NCI-H345 treated with DMSO at 0.1 percent for 48 hours (cell line): ENCODE data around the gene COLEC12.

Experiments
- DNase-seq: peaks from one replicate; lab custom pipeline; 2025; ENCODE audit not compliant: unreplicated experiment; lab: John Stamatoyannopoulos, UW

Gene COLEC12

DNA sequence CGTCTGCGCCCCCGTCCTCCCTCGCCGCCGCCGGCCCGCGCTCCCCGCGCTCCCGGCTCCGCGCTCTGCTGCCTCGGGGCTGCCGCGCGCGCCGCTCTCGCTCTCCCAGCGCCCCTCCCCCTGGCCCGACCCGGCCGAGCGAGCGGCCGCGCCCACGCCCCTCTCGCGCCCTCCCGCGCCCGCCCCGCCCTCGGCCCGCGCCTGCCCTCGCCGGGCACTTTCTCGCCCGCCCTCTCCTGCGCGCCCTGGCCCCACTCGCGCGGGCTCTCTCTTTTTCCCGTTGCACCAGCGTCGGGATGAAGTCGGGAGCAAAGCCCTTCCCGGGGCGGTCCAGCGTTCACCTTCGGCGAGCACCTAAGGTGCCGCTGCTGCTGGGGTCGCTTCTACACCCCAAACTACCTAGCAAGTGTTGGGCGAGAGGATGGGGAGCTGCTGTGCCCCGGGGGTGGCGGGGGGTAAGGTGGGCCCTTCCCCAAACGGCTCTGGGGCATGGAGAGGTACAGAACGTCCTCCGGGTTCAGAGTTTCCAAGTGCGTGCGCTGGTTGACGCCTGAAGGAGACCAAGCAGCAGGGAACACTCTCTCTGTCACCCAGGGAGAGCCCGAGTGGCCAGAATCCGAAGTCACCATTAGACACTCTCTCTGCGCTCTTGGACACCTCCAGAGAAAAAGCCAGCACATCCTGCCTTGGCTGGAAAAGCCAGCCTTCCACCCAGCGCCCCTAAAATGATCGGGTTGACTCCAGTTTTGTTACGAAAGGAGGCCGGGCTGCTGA lies at the start of gene COLEC12:
COLEC12 (minus strand) TSS at position 70 of the 774 bp plus-strand sequence. CDS start 187 bp downstream, outside the sequence.
- DNase-seq: no peak

GRCh38 chr18:549967-550366 lies 49.5 kb upstream of the COLEC12 start:
- DNase-seq: no peak

DNA sequence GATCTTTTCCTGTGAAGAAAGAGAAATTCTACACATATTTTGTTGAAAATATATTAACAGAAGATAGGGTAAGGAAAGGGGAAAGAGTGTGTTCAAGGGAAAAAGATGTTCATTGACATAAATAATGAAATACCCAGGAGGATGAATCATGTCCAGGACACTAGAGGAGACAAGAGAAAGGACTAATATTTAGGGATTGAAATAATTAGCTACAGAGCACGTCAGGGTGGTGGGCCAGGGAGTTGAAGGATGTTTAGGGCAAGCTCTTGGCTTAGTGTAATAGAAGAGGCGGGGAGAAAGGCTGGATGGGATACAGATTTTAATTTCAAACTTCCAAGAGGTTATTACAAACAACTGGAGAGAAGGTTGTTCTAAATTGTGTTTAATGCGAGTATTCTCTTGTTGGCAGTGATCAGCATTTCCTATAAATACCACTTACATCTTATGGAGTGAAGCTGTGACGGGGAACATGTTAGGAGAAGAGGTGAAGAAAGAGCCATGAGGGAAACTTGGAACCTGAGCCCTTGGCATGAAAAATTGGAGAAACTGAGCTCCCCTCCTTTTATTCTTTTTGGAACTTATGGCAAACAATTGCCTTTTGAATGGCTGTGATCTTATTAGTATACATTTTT lies 43.1 kb upstream of the COLEC12 start:
- DNase-seq: no peak

- no peak for DNase-seq
Observed at GRCh38 chr18:533995-534601, 33.6 kb upstream of the COLEC12 start.

DNA sequence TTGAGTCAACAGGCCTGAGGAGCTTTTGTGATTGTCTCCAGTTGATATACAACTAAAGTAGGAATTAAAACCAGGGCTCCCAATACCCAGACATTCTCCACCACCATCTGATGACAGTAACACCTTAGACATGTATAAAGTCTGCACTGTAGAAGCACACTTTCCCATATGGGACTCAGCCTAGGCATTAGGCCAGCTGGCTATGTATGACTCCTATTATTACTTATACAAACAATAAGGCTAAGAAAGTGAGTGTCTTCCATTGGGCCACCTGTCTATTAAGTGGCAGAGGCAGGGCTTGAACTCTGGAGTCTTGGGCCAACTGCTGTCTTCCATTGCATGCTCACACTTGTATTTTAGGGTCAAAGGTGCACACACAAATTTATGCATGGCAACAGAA lies 32.1 kb upstream of the COLEC12 start:
- no peak for DNase-seq

GRCh38 chr18:532018-532417 lies 31.5 kb upstream of the COLEC12 start:
- DNase-seq: no peak

GRCh38 chr18:527146-527545 lies 26.6 kb upstream of the COLEC12 start:
- DNase-seq: no peak

DNA sequence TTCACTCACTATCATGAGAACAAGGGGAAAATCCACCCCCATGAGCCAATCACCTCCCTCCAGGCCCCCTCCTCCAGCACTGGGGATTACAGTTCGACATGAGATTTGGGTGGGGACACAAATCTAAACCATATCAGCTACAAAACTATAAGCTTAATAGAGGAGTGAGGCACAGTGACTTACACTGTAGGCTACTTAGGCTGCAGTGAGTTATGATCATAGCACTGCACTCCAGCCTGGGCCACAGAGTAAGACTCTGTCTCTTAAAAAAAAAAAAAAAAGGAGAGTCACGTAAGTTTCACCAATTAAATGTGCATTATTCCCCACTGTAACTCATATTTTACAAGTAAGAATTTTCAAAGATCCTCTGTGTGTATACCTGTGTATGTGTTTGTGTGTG lies 26.2 kb upstream of the COLEC12 start:
- DNase-seq: no peak

GRCh38 chr18:525036-525797 lies 24.7 kb upstream of the COLEC12 start:
- no peak for DNase-seq

DNA sequence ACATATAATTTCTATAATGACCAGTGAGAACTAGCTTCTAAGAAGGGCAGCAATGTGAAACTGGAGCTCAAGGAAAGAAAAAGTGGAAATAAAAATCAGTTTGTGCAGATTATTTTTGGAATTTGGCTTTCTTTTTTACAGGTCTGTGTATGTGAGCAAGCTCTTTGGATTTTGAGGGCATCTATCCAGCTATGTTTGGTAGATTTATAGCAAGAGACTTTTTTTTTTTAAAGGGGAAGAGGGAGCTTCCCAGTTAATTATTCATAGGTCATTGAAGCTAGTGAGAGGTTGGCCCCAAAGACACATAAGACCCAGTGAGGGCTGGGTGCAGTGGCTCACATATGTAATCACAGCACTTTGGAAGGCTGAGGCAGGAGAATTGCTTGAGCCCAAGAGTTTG lies 24.0 kb upstream of the COLEC12 start:
- DNase-seq: no peak

GRCh38 chr18:523561-523960 lies 23.1 kb upstream of the COLEC12 start:
- no peak for DNase-seq

DNA sequence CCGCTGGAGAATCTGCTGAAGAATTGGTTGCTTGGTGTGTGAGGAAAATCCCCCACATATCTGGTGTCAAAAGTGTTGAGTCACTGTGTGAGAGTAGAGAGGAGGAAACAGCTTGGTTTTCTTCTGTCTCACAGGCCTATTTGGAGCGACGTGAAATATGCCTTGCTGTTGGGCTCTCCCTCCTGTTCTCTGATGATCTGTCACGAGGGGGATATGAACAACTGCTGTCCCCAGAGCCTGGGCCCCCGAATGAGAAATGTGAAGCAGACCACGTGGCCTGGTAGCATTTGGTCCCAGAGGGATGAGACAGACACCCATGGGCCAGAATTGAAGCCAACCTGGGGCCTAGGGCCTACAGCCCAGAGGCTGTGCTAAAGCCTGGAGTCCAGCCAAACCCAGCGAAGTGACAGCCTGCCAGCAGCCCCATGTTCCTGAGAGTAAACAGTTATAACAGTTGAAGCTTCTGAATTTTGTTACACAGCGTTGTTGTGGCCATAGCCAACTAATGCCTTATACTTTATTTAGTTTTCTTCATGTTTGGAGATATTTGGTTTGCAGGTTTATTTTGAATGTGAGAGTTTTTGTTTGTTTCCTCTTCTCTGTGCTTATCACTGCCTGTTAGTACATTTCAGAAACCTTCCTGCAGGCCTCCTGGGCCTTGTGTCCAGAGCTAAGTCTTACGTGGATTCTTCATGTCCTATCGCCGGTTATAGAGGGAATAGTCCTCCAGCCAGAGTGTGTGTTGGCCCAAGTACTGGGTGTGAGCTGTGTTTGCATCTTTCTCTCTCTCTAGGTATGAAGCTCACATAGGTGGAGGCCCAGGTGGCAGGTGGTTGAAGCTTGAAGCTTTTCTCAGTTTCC lies 18.7 kb upstream of the COLEC12 start:
- no peak for DNase-seq

DNA sequence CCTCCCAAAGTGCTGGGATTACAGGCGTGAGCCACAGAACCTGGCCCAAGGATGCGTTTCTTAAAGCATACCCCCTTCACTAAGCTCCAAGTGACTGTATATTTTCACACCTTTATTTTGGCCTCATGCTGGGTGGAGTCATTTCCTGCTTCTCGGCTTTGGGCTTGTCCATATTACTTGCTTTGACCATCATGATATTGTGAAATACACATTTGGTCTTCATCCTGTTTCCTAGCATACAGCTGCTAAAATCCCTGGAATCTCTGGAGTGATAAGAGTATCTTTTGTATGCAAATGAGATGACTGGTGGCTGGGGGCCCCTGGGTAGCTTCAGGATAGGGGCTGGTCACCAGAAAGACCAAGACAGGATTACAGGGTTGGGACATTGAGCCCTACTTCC lies 17.6 kb upstream of the COLEC12 start:
- no peak for DNase-seq

- no peak for DNase-seq
Observed at GRCh38 chr18:515838-516237, 15.3 kb upstream of the COLEC12 start.

- no peak for DNase-seq
Observed at GRCh38 chr18:515156-515815, 14.8 kb upstream of the COLEC12 start.

- no peak for DNase-seq
Observed at GRCh38 chr18:513826-514530, 13.5 kb upstream of the COLEC12 start.

DNA sequence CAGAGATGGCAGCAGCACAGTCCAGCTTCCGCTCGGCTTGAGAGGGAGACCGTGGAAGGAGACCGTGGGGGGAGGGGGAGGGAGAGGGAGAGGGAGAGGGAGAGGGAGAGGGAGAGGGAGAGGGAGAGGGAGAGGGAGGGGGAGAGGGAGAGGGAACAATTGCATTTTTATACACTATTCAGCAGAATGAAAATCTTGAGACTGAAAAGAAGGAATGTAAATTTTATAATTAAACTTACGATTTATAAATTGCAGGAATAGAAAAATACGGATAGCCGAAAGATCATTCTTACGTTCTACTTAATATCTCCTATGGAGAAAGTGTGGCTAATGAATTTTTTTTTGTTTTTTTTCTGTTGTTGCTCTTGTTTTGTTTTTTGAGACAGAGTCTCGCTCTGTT lies 12.5 kb upstream of the COLEC12 start:
- DNase-seq: no peak

DNA sequence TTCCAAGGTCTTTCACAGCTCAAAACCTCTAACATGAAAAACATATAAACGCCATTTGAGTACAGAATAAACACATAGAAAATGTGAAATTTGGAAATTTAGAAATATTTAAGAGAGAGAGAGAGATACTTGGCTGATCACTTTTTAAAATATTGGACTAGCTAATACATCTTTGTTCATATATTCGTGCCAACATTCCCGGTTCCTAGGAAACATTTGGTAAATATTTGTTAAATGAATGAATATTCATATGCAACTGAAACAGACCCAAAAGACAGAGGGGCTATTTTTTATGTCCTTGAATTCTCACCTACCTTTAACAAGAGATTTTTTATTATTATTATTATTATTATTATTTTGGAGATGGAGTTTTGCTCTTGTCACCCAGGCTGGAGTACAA lies 8.3 kb upstream of the COLEC12 start:
- no peak for DNase-seq

DNA sequence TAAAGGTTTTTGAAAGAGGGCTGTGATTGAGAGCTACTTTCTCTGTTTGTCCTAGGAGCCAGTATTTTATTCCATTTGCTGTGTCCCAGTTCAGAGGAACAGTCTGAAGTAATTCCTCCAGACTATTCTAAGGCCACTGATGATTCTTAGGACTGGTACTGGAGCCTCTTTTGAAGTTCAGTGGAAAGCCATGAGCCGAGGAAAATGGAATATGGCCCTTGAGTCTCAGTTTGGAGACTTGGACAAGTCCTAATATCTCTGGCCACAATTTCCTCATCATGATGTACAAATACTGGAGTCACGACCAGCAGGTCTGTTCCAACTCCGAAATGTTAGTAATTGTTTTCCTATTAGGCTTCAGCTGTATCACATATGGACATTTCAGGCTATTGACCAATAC lies 7.1 kb upstream of the COLEC12 start:
- DNase-seq: no peak

DNA sequence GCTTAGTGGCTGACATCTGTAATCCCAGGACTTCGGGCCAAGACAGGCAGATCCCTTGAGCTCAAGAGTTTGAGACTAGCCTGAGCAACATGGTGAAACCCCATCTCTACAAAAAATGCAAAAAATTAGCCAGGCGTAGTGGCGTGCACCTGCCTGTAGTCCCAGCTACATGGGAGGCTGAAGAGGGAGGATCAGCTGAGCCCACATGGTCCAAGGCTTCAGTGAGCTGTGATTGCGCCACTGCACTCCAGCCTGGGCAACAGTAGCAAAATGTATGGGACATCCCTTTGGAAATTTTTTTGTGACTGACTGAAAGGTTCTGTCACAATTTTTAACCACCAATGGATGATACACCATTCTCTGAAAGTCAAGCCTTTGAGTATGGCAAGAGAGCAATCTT lies 6.3 kb upstream of the COLEC12 start:
- no peak for DNase-seq
